SK-N-SH treated with all-trans-retinoic acid at 6 μM for 48 hours (cell line): ENCODE results near the gene YWHAB.

Experiments used
- ATAC-seq: fragments of 200-7000 bp; cut with Tn5 transposase; 3 replicates; pipeline ENCODE4 v1.9.1; 2020; ENCODE audit warnings: mild to moderate bottlenecking, moderate library complexity
- ARNTL ChIP-seq: fragments of 450-650 bp; formaldehyde crosslinking; IDR thresholded peaks from 2 replicates; pipeline ENCODE4 v1.5.0; 2020; ENCODE audit warnings: low read depth, mild to moderate bottlenecking, moderate library complexity, borderline replicate concordance
- BACH2 ChIP-seq: fragments of 250-450 bp; sonication (Bioruptor Pico); IDR thresholded peaks from 2 replicates; pipeline ENCODE4 v1.9.0; 2021; ENCODE audit warnings: mild to moderate bottlenecking, borderline replicate concordance
- CREB5 ChIP-seq: fragments of 250-450 bp; sonication (Bioruptor Pico); IDR thresholded peaks from 2 replicates; pipeline ENCODE4 v1.5.1; 2020; ENCODE audit warnings: low read depth, mild to moderate bottlenecking, moderate library complexity
- CSDC2 ChIP-seq: fragments of 250-450 bp; sonication (Bioruptor Pico); IDR thresholded peaks from 2 replicates; pipeline ENCODE4 v1.5.0; 2020; ENCODE audit warnings: mild to moderate bottlenecking, moderate library complexity
- ESRRG ChIP-seq: fragments of 250-450 bp; sonication (Bioruptor Pico); IDR thresholded peaks from 2 replicates; pipeline ENCODE4 v1.6.1; 2021; ENCODE audit warnings: mild to moderate bottlenecking
- GLIS3 ChIP-seq: fragments of 250-450 bp; sonication (Bioruptor Pico); IDR thresholded peaks from 2 replicates; pipeline ENCODE4 v1.5.0; 2020; ENCODE audit warnings: mild to moderate bottlenecking, moderate library complexity
- ISL1 ChIP-seq: fragments of 250-450 bp; sonication (Bioruptor Pico); IDR thresholded peaks from 2 replicates; pipeline ENCODE4 v2.1.2; 2022; ENCODE audit warnings: mild to moderate bottlenecking, moderate library complexity
- OSR1 ChIP-seq: fragments of 250-450 bp; sonication (Bioruptor Pico); IDR thresholded peaks from 2 replicates; pipeline ENCODE4 v1.8.0; 2022; ENCODE audit warnings: moderate library complexity, mild to moderate bottlenecking, inconsistent platforms
- PPARA ChIP-seq: fragments of 250-450 bp; sonication (Bioruptor Pico); IDR thresholded peaks from 2 replicates; pipeline ENCODE4 v1.5.0; 2020; ENCODE audit warnings: mild to moderate bottlenecking, borderline replicate concordance
- RARB ChIP-seq: fragments of 250-450 bp; sonication (Bioruptor Pico); IDR thresholded peaks from 2 replicates; pipeline ENCODE4 v1.8.0; 2021; ENCODE audit warnings: mild to moderate bottlenecking, moderate library complexity
- SNAI2 ChIP-seq: fragments of 250-450 bp; sonication (Bioruptor Pico); IDR thresholded peaks from 2 replicates; pipeline ENCODE4 v1.5.0; 2020; ENCODE audit warnings: mild to moderate bottlenecking, moderate library complexity
- TCF4 ChIP-seq: fragments of 250-450 bp; sonication (Bioruptor Pico); IDR thresholded peaks from 2 replicates; pipeline ENCODE4 v1.8.0; 2021; ENCODE audit warnings: mild to moderate bottlenecking, moderate library complexity, borderline replicate concordance
- TOX ChIP-seq: fragments of 250-450 bp; sonication (Bioruptor Pico); IDR thresholded peaks from 2 replicates; pipeline ENCODE4 v1.8.0; 2021; ENCODE audit warnings: mild to moderate bottlenecking, moderate library complexity, borderline replicate concordance
- TSHZ2 ChIP-seq: fragments of 250-450 bp; sonication (Bioruptor Pico); IDR thresholded peaks from 2 replicates; pipeline ENCODE4 v1.5.0; 2020; ENCODE audit warnings: mild to moderate bottlenecking, moderate library complexity
- ZC3H10 ChIP-seq: fragments of 250-450 bp; sonication (Bioruptor Pico); IDR thresholded peaks from 2 replicates; pipeline ENCODE4 v1.5.1; 2021; ENCODE audit warnings: mild to moderate bottlenecking, moderate library complexity
- ZFP3 ChIP-seq: fragments of 250-450 bp; sonication (Bioruptor Pico); IDR thresholded peaks from 2 replicates; pipeline ENCODE4 v1.5.0; 2020; ENCODE audit warnings: mild to moderate bottlenecking, moderate library complexity
- ZFP30 ChIP-seq: fragments of 450-650 bp; formaldehyde crosslinking; IDR thresholded peaks from 2 replicates; pipeline ENCODE4 v1.5.0; 2022; ENCODE audit warnings: mild to moderate bottlenecking, moderate library complexity
- ZNF565 ChIP-seq: fragments of 450-650 bp; formaldehyde crosslinking; conservative IDR thresholded peaks from 2 replicates; pipeline ENCODE4 v1.5.0; 2020; ENCODE audit warnings: low read depth, mild to moderate bottlenecking, moderate library complexity
- ZNF70 ChIP-seq: fragments of 450-650 bp; formaldehyde crosslinking; IDR thresholded peaks from 2 replicates; pipeline ENCODE4 v1.5.0; 2020; ENCODE audit warnings: mild to moderate bottlenecking, moderate library complexity
- ZNF8 ChIP-seq: fragments of 450-650 bp; formaldehyde crosslinking; IDR thresholded peaks from 2 replicates; pipeline ENCODE4 v1.5.0; 2020; ENCODE audit warnings: mild to moderate bottlenecking, moderate library complexity
- TF ChIP-seq, protein P1 (sequence below): fragments of 250-450 bp; sonication (Bioruptor Pico); IDR thresholded peaks from 2 replicates; pipeline ENCODE4 v1.8.0; 2020; ENCODE audit warnings: mild to moderate bottlenecking, moderate library complexity, borderline replicate concordance
- TF ChIP-seq, protein P2 (sequence below): fragments of 250-450 bp; sonication (Bioruptor Pico); IDR thresholded peaks from 2 replicates; pipeline ENCODE4 v1.8.0; 2021; ENCODE audit warnings: low read depth, mild to moderate bottlenecking, moderate library complexity, borderline replicate concordance

YWHAB gene

DNA sequence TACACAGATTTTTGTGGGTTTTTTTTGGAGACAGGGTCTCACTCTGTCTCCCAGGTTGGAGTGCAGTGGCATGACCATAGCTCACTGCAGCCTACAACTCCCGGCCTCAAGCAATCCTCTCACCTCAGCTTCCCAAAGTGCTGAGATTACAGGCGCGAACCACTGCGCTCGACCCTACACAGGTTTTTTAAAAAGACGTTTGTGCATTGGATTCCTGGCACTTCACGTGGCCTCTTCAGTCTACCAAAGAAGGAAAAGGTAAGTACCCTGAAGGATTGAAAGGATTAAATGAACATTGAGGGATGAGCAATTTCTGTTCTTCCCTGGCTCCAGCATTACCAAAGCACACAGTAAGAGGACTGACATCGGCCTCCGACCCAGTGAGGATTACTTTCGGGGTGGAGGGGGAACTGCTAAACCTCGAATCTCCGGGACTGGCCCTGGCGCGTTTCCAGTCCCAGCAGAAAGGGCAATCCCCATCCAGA, 556 bp upstream of the YWHAB start:
- TF ChIP-seq, protein P1, sequence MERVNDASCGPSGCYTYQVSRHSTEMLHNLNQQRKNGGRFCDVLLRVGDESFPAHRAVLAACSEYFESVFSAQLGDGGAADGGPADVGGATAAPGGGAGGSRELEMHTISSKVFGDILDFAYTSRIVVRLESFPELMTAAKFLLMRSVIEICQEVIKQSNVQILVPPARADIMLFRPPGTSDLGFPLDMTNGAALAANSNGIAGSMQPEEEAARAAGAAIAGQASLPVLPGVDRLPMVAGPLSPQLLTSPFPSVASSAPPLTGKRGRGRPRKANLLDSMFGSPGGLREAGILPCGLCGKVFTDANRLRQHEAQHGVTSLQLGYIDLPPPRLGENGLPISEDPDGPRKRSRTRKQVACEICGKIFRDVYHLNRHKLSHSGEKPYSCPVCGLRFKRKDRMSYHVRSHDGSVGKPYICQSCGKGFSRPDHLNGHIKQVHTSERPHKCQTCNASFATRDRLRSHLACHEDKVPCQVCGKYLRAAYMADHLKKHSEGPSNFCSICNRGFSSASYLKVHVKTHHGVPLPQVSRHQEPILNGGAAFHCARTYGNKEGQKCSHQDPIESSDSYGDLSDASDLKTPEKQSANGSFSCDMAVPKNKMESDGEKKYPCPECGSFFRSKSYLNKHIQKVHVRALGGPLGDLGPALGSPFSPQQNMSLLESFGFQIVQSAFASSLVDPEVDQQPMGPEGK, result no peak
- no peak for TF ChIP-seq ESRRG
- no peak for TF ChIP-seq RARB
- TF ChIP-seq ZNF70 (CRISPR knock-in tag), result no peak
- TF ChIP-seq ZC3H10, result no peak
- no peak for TF ChIP-seq PPARA (CRISPR knock-in tag)
- no peak for TF ChIP-seq ISL1 (CRISPR knock-in tag)
- TF ChIP-seq TCF4 (CRISPR knock-in tag), result no peak
- TF ChIP-seq CSDC2 (CRISPR knock-in tag), result no peak
- TF ChIP-seq ZNF565, result no peak
- TF ChIP-seq, protein P2, sequence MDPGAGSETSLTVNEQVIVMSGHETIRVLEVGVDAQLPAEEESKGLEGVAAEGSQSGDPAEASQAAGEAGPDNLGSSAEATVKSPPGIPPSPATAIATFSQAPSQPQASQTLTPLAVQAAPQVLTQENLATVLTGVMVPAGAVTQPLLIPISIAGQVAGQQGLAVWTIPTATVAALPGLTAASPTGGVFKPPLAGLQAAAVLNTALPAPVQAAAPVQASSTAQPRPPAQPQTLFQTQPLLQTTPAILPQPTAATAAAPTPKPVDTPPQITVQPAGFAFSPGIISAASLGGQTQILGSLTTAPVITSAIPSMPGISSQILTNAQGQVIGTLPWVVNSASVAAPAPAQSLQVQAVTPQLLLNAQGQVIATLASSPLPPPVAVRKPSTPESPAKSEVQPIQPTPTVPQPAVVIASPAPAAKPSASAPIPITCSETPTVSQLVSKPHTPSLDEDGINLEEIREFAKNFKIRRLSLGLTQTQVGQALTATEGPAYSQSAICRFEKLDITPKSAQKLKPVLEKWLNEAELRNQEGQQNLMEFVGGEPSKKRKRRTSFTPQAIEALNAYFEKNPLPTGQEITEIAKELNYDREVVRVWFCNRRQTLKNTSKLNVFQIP, result no peak
- TF ChIP-seq TSHZ2 (CRISPR knock-in tag), result no peak
- no peak for TF ChIP-seq ARNTL (CRISPR knock-in tag)
- no peak for TF ChIP-seq ZFP30 (CRISPR knock-in tag)
- no peak; the same call in 2 of the 3 replicates for ATAC-seq

DNA sequence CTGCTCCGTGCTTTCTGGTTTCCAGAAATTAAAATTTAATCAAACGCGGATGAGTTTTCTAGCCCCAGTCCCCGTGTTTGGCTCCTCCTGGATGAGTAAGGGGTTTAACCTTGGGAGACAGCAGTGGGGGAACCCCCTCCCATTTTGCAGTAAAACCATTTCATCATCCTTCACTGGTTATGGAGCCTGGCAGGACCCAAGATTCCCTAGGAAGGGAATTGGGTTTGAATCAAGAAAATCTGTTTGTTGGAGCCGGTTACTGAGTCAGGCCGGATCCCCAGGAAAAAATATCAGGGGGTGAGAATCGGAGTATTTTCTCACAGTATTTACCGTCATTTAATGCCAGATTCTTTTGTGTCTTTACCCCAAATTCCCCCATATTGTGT, 754 bp downstream of the YWHAB start:
- ATAC-seq, result no peak

More for the DNA sequence above, 754 bp downstream of the YWHAB start:
- no peak for TF ChIP-seq TSHZ2 (CRISPR knock-in tag)
- no peak for TF ChIP-seq TOX (CRISPR knock-in tag)
- TF ChIP-seq, protein P2, result no peak
- TF ChIP-seq TCF4 (CRISPR knock-in tag), result no peak
- TF ChIP-seq CREB5 (CRISPR knock-in tag), result no peak
- TF ChIP-seq OSR1 (CRISPR knock-in tag), result no peak
- no peak for TF ChIP-seq BACH2
- no peak for TF ChIP-seq ZC3H10
- TF ChIP-seq SNAI2 (CRISPR knock-in tag), result no peak
- TF ChIP-seq RARB, result no peak
- TF ChIP-seq GLIS3 (CRISPR knock-in tag), result no peak
- no peak for TF ChIP-seq ARNTL (CRISPR knock-in tag)
- no peak for TF ChIP-seq PPARA (CRISPR knock-in tag)
- TF ChIP-seq ZFP30 (CRISPR knock-in tag), result no peak
- TF ChIP-seq ZNF8 (CRISPR knock-in tag), result no peak
- no peak for TF ChIP-seq ISL1 (CRISPR knock-in tag)
- no peak for TF ChIP-seq ZNF565
- no peak for TF ChIP-seq CSDC2 (CRISPR knock-in tag)
- TF ChIP-seq ZFP3, result no peak
- TF ChIP-seq, all 23 proteins: peak for 0
